CD4-positive, alpha-beta T cell treated with Interleukin-17A for 4 hours (primary cell): Measurements from ENCODE around the gene GTF2A2.

ENCODE experiments used
- DNase-seq: peaks from one replicate; pipeline ENCODE4 v3.0.0-alpha.2; 2020; ENCODE audit warnings: mixed read lengths

The GTF2A2 gene

GRCh38 chr15:59596640-59597039 lies 60.7 kb downstream of the GTF2A2 start:
- DNase-seq: no peak

DNA sequence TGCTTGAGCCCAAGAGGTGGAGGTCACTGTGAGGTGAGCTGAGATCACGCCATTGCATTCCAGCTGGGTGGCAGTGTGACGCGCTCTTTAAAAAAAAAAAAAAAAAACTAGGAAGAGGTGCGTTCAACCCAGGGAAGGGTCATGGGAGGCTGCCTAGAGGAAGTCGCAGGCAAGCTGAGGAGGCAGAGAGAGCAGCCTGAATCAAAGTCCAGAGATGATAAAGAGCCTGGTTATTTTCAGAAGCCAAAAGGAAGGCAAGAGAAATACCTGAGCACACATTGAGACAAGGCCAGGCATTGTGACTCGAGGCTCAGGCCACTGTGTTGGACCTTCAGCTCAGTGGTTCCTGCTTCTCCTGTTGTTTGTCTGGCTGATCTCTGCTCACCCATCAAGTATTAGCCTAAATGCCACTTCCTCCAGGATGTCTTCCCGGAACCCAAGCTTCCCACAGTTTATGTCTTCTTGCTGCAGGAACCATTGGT lies 61.8 kb downstream of the GTF2A2 start:
- no peak for DNase-seq

- no peak for DNase-seq
Measured at GRCh38 chr15:59594991-59595390, 62.3 kb downstream of the GTF2A2 start.

DNA sequence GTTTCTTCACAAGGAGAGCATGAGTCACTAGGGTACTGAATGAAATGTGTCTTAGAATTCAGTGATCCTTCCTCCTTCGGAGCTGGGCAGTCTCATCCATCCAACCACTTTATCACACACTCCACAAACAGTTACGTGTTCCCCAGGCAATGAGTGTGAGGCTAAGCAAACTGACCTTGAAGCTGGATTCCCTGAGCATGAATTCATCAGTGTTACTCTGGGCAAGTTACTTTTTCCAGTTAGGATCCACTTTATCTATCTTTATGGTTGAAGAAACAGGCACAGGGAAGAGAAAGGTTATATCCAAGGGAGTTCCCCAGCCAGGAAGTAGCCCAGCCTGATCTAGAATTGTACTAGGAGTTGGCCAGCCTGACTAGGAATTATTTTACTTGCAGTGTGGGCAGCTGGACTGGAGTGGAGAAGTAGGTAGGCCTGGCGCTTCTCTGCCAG lies 62.8 kb downstream of the GTF2A2 start:
- DNase-seq: no peak

DNA sequence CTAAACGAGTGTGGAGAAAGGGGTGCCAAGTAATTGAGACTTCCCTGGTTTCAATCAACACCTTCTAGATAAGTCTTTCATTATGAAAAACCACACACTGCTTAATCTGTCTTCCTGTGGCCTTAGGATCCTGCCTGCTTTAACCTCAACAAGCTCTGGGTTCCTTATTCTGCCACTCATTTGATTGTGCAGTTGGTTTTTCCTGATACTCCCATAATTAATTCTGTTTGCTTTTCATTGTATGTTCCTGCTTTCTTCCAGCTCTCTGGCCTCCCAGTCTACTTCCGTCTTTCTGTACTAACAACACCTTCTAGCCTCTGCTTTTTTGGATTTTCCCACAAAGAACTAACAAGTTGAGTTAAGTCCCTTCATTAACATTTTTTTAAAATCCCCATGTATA lies 66.0 kb downstream of the GTF2A2 start:
- no peak for DNase-seq

- no peak for DNase-seq
Measured at GRCh38 chr15:59590027-59590426, 67.3 kb downstream of the GTF2A2 start.
